22Rv1 (cell line): ENCODE results near the gene CIROP.

Source experiments
- CTCF ChIP-seq: fragments of 450-650 bp; IDR thresholded peaks from 2 replicates; pipeline ENCODE4 v1.5.1; 2017; ENCODE audit warnings: mild to moderate bottlenecking
- ZFX ChIP-seq: fragments of 450-650 bp; IDR thresholded peaks from 2 replicates; pipeline ENCODE4 v1.6.1; 2017; ENCODE audit warnings: antibody characterized with exemption, borderline replicate concordance

GRCh38 chr14:23115918-23116317 is 11.1 kb upstream of the CIROP start:
- TF ChIP-seq CTCF (no peak), ZFX (no peak)
